Esophagus squamous epithelium (tissue), 5 donors: ENCODE data around the gene ACP5. TPM values are rescaled to one million over a fixed set of nuclear protein-coding genes. Genes with fewer than 3 reads are reported as not detected.
"Not testable (repeated sequence)": the region's sequence is repeated elsewhere in the genome, so short reads cannot be mapped to it uniquely, and the experiment has no call there.

ENCODE experiments used
- DNase-seq: peaks from one replicate; lab custom pipeline; 2025; lab: John Stamatoyannopoulos, UW
- H3K27ac ChIP-seq, 4 donors: fragments of 200-600 bp; sonication (generic); one replicate each; pipeline ENCODE4 v1.5.1; 2016 to 2019; ENCODE audit warnings: mild to moderate bottlenecking in 1 of 4
- H3K27me3 ChIP-seq, 4 donors: fragments of 200-600 bp; sonication (generic); 1 replicate in 3 of 4; 2 replicates in 1 of 4; pipeline versions ENCODE4 v1.5.1 to v1.6.0; 2017 to 2021; ENCODE audit warnings: antibody characterized with exemption in 1 of 4
- H3K36me3 ChIP-seq, 3 donors: fragments of 200-600 bp; sonication (generic); one replicate each; pipeline ENCODE4 v1.5.1; 2016 to 2019
- H3K4me1 ChIP-seq, 3 donors: fragments of 200-600 bp; sonication (generic); one replicate each; pipeline ENCODE4 v1.5.1; 2017 to 2019
- H3K4me3 ChIP-seq, 4 donors: fragments of 200-600 bp; sonication (generic); 1 replicate in 3 of 4; 2 replicates in 1 of 4; pipeline ENCODE4 v1.5.1; 2016 to 2019; ENCODE audit warnings: mild to moderate bottlenecking in 2 of 4, moderate library complexity in 1 of 4
- H3K9me3 ChIP-seq, 3 donors: fragments of 200-600 bp; sonication (generic); one replicate each; pipeline ENCODE4 v1.5.1; 2016 to 2019
- CTCF ChIP-seq, 6 experiments: fragments of 450-650 bp in 4 of 6; fragments of 200-600 bp in 2 of 6; sonication (generic) in 2 of 6; IDR thresholded peaks; one replicate each; pipeline ENCODE4 v1.5.1; 2016 to 2019; ENCODE audit warnings: antibody characterized with exemption in 6 of 6, mild to moderate bottlenecking in 4 of 6, moderate library complexity in 4 of 6
- POLR2A ChIP-seq, 4 donors: fragments of 450-650 bp; IDR thresholded peaks; one replicate each; pipeline ENCODE4 v1.6.1; 2017; ENCODE audit warnings: antibody characterized with exemption in 4 of 4, mild to moderate bottlenecking in 4 of 4, moderate library complexity in 3 of 4
- WGBS, 2 donors: methylation state at CpG; one replicate each; pipeline ENCODE4 v1.1.5; 2018; 5-methylcytosine and 5-hydroxymethylcytosine counted together
- intact Hi-C: fragments of 100-400 bp; cut with DNase I; formaldehyde crosslinking; loops from one replicate; pipeline ENCODE4 v1.15.0; 2022
- total RNA-seq, 4 donors: library from RNA; depleted of rRNA; stranded (reverse); fragments of >200 nt; gene quantifications; one replicate each; pipeline ENCODE4 v1.1.0, GENCODE V29; 2016
- donor health status: DM: yes; HTN: yes; CAD: no.

The ACP5 gene
- 10 to 100 TPM; 12.2 to 61.9 (median 33.0) TPM for total RNA-seq

DNA sequence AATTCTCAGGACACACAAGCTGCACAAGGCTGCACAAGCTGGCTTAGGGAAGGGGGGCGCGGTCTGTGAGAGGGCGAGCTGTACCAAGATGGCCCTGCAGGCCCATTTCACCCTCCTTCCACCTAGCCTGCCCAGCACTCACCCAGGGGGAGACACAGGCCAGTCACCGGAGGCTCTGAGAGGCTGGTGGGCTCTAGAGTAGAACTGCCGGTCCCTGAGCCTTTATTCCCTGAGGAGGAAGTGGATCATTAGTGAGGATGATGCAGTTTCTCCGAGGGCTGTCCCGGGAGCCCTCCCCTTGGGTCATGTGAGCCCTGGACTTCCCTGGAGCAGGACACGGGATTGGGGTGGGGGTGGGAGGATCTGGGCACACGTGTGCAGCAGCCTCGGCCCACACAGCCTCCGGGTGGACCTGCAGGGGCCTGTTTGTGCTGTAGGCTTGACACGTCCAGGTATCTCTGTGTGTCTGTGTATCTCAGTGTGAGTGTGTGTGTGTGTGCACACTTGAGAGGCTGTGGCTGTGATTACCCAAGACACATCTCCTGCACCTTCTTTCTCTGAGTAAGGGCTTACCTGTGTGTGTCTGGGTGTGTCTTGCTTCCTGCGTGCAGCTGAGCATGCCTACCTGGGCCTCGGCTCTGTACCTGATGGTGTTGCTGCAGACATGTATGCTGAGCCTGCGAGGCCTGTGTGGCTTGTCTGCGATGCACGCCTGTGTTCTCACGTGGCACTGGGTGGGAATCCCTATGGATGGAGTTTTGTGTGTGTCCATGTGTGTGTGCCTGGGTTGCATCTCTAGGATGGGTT, at the start of gene ACP5:
Gene ACP5, minus strand, starts transcription at position 195 of the 807 bp plus-strand sequence. CDS start 328 bp downstream, outside the sequence.
- TF ChIP-seq CTCF (IDR thresholded peaks at IDR 0.05) = no peak
- TF ChIP-seq POLR2A (IDR thresholded peaks at IDR 0.05) = no peak
- peak within 1 kb of the TSS; percentile 22 to 72 (median 54) for H3K27ac ChIP-seq
- 0 to 50% methylated on average over 1 to 11 of the region's 18 CpGs for WGBS, 2 donors
- H3K27me3 ChIP-seq = no peaks in the 10 kb centered on the region
- intact Hi-C loops = no loop called here
- peak within 1 kb of the TSS; percentile 38 to 63 (median 53) for H3K4me3 ChIP-seq
- H3K36me3 ChIP-seq = peaks cover 0 to 16% (median 7%) of the 10 kb centered on the region in 3 donors
- H3K9me3 ChIP-seq = no peaks in the 10 kb centered on the region
- DNase-seq = no peak
- peaks cover 12 to 50% (median 27%) of the 10 kb centered on the region in 3 donors for H3K4me1 ChIP-seq

GRCh38 chr19:11626252-11626651, 48.8 kb upstream of the ACP5 start:
- 72 to 78% methylated on average over 7 to 10 of the region's 15 CpGs for WGBS, 2 donors
- Histone ChIP-seq H3K27ac (no peak overlapping the region), H3K9me3 (no peaks in the 10 kb centered on the region), H3K36me3 (peaks cover 0 to 6% (median 0%) of the 10 kb centered on the region in 3 donors), H3K4me1 (peaks cover 8 to 18% (median 10%) of the 10 kb centered on the region in 3 donors), H3K4me3 (no peak overlapping the region), H3K27me3 (no peaks in the 10 kb centered on the region)
- DNase-seq = no peak
- TF ChIP-seq CTCF (IDR thresholded peaks at IDR 0.05) = no peak
- no peak for TF ChIP-seq POLR2A (IDR thresholded peaks at IDR 0.05)
- intact Hi-C loops = no loop called here

DNA sequence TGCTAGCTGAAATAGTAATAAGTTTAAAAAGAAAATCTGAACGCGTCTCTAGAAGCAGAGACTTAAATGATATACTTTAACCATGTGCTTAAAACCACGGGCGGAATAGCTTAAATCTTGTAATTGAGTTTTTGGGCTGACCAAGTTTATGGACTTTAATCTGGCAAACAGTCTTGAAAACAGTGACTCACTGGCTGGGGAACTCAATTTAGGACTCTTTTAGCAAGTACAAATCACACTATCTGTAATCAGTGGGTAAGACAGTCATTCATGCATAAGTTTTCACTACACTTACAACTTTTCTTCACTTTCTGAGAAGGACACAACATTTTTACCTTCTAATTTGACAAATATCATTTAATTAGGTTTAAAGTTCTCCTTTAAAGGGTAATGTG, 46.6 kb upstream of the ACP5 start:
- H3K36me3 ChIP-seq = peaks cover 0 to 28% (median 0%) of the 10 kb centered on the region in 3 donors
- DNase-seq = no peak
- TF ChIP-seq POLR2A (IDR thresholded peaks at IDR 0.05) = no peak
- TF ChIP-seq CTCF (IDR thresholded peaks at IDR 0.05) = no peak
- H3K4me3 ChIP-seq = peak overlapping the region in 3 of 4 donors; percentile 39 to 58 (median 42)
- H3K27ac ChIP-seq = peak overlapping the region in 3 of 4 donors; percentile 9 to 50 (median 46)
- peaks cover 8 to 18% (median 10%) of the 10 kb centered on the region in 3 donors for H3K4me1 ChIP-seq
- 37 to 49% methylated on average over 4 of the region's 4 CpGs for WGBS, 2 donors
- H3K9me3 ChIP-seq = no peaks in the 10 kb centered on the region
- H3K27me3 ChIP-seq = no peaks in the 10 kb centered on the region
- intact Hi-C loops = no loop called here

DNA sequence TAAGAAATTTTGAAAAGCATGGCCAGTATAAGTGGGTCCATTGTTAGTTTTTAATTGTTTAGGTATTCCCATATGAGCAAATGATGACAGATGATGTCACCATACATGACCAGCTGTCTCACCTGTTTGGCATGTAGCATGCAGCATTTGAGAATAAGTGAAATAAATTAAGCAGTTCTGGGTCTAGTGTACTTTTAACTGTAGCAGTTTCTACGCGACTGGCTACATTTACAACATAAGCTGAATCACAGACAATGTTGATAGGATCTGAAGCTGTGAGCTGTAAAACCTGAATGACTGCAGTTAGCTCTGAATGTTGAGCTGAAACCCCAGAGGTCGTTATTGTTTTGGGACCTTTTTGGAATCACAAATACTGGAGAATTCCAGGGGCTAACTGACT, 45.0 kb upstream of the ACP5 start:
- peaks cover 0 to 11% (median 4%) of the 10 kb centered on the region in 3 donors for H3K9me3 ChIP-seq
- DNase-seq, H3K27me3 ChIP-seq, intact Hi-C loops, H3K4me3 ChIP-seq, H3K27ac ChIP-seq: not testable (repeated sequence)
- peaks cover 8 to 18% (median 10%) of the 10 kb centered on the region in 3 donors for H3K4me1 ChIP-seq
- H3K36me3 ChIP-seq = peaks cover 0 to 45% (median 3%) of the 10 kb centered on the region in 3 donors
- 59 to 76% methylated on average over 3 of the region's 3 CpGs for whole genome bisulfite sequencing, 2 donors

DNA sequence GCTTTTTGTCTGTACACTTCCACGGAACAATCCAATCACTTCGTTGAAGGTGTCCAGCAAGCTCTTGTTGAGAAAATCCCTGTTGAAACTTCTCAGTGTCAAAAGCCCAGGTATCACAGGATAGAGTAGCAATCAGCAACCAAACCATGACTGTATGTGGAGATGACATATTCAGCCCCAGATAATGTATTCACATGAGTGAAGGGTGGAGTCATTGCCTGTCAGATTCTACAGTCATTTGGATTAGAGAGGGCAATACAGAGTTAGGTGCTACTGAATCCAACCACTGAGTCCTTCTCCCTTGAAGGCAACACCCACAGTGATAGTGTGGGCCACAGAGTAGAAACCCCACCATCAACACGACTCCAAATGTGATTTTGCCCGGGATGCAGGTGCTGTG, 43.1 kb upstream of the ACP5 start:
- H3K36me3 ChIP-seq = peaks cover 18 to 63% (median 20%) of the 10 kb centered on the region in 3 donors

More for the DNA sequence above, 43.1 kb upstream of the ACP5 start:
- Histone ChIP-seq H3K4me1 (peaks cover 8 to 18% (median 10%) of the 10 kb centered on the region in 3 donors), H3K9me3 (peaks cover 0 to 29% (median 19%) of the 10 kb centered on the region in 3 donors), H3K27ac (no peak overlapping the region), H3K27me3 (no peaks in the 10 kb centered on the region), H3K4me3 (no peak overlapping the region)
- intact Hi-C loops = no loop called here
- no peak for DNase-seq
- WGBS, 2 donors = 88 to 94% methylated on average over 4 of the region's 4 CpGs
- TF ChIP-seq POLR2A (IDR thresholded peaks at IDR 0.05) (no peak), CTCF (IDR thresholded peaks at IDR 0.05) (no peak)
